Measurements from ENCODE around the gene IQGAP2.

DNA sequence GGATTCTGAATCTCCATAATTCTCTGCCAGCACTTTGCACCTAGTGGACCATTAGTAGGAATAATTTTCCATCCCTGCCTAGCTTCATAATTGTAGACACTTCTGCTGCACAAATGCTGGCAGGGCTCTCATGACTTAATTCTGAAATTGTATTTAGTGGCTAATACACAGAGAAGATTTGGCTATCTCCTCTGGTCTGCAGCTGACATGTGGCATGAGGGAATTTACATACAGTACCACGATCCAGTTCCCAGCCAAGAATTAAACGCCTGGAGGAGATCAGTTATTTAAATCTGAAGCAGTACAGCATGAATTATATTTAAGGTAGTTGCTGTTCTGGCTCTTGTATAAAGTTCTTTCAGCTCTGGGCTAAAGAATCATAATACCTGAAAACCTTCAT lies 46.5 kb downstream of the IQGAP2 start:
- TF ChIP-seq ZNF274 (IDR thresholded peaks at IDR 0.05; ENCODE audit: low read depth, low read length) (no peak), YY1 (IDR thresholded peaks at IDR 0.05; ENCODE audit: insufficient read depth, insufficient read length) (no peak)
